ENCODE data around the gene EFCC1.
A peak's percentile ranks its signal among the peaks of the same experiment; 100 is the strongest.

Gene EFCC1

DNA sequence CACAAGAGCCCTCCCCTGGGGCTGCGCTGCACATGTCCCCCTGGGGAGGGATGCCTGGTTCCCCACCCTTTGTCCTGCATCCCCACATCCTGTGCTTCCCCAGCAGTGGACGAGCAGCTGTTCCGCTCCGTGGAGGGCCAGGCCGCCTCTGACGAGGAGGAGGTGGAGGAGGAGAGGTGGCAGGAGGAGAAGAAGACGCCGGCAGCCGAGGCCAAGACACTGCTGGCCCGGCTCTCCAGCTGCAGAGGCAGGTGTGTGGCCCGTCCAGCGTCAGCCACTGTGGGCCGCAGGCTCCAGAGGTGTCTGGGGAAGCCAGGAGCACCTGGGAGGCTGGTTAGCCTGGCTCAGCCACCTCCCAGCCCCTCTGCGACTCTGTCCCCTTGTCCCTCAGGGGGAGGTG, 31.6 kb downstream of the EFCC1 start:
- Histone ChIP-seq H3K9ac (ENCODE audit: low read length in 2 of 2) (no peak overlapping the region), H3K36me3 (ENCODE audit: control insufficient read depth in 2 of 2, insufficient read depth in 2 of 2, low read length in 2 of 2) (peaks cover 0 to 3% of the 10 kb centered on the region in 2 donors), H3K27ac (ENCODE audit: low read length) (no peak overlapping the region), H3K27me3 (ENCODE audit: control insufficient read depth in 1 of 2, insufficient read depth in 2 of 2, low read length in 2 of 2) (no peaks in the 10 kb centered on the region), H3K4me3 (ENCODE audit: low read length in 2 of 2) (no peak overlapping the region), H3K9me3 (ENCODE audit: control insufficient read depth in 2 of 2, low read length in 2 of 2) (no peaks in the 10 kb centered on the region), H3K4me1 (ENCODE audit: control insufficient read depth, insufficient read depth, low read length) (peaks cover 27% of the 10 kb centered on the region)

DNA sequence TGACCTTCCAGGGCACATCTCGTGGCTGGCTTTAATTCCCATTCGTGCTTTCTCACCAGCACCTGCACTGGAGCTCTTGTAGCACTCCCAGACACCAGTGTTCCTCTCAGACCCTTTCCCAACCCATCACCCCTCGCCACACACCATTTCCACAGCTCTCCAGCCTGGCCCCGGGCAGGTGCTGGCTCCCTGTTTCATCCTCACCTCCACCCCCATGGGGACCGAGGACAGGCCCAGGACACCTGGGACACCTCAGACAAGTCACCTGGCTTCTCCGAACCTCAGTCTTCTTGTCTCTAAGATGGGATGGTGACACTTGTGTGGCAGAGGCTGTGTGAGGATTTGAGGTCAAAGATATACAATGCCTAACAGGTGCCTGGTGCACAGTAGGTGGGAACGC, 32.0 kb downstream of the EFCC1 start:
- H3K27ac ChIP-seq (ENCODE audit: low read length) = no peak overlapping the region
- no peak overlapping the region for H3K4me3 ChIP-seq (ENCODE audit: low read length in 2 of 2)
- H3K9me3 ChIP-seq (ENCODE audit: control insufficient read depth in 2 of 2, low read length in 2 of 2) = no peaks in the 10 kb centered on the region
- no peak overlapping the region for H3K9ac ChIP-seq (ENCODE audit: low read length in 2 of 2)
- H3K36me3 ChIP-seq (ENCODE audit: control insufficient read depth in 2 of 2, insufficient read depth in 2 of 2, low read length in 2 of 2) = peaks cover 0 to 3% of the 10 kb centered on the region in 2 donors
- H3K4me1 ChIP-seq (ENCODE audit: control insufficient read depth, insufficient read depth, low read length) = peaks cover 27% of the 10 kb centered on the region
- no peaks in the 10 kb centered on the region for H3K27me3 ChIP-seq (ENCODE audit: control insufficient read depth in 1 of 2, insufficient read depth in 2 of 2, low read length in 2 of 2)

DNA sequence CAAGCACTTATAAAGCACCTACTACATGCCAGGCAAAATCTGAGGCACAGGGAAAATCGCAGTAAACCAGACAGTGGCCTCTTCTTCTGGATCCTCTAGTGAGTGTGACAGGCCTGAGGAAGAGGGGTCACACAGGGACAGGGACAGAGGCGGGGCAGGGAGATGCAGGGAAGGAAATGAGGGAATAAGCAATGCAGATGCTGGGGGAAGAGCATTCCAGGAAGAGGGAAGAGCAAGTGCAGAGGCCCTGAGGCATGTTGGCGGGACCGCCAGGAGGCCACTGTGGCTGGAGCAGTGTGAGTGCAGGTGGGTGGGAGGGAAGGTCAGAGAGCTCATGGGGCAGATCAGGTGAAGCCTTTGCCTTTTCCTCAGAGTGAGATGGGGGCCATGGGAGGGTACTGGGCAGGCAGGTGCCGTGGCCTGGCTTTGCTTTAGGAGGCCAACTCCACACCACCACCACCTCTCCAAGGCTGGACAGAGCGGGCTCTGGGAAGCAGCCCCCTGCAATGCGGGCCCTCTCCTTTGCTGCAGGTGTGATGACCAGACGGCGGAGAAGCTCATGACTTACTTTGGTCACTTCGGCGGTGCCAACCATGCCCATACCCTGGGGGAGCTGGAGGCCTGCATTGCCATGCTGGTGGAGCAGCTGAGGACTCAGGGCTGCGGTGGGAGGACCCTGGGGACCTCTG, 32.7 kb downstream of the EFCC1 start:
- H3K9ac ChIP-seq (ENCODE audit: low read length in 2 of 2) = no peak overlapping the region
- peaks cover 27% of the 10 kb centered on the region for H3K4me1 ChIP-seq (ENCODE audit: control insufficient read depth, insufficient read depth, low read length)
- H3K27me3 ChIP-seq (ENCODE audit: control insufficient read depth in 1 of 2, insufficient read depth in 2 of 2, low read length in 2 of 2) = no peaks in the 10 kb centered on the region
- no peak overlapping the region for H3K4me3 ChIP-seq (ENCODE audit: low read length in 2 of 2)
- H3K36me3 ChIP-seq (ENCODE audit: control insufficient read depth in 2 of 2, insufficient read depth in 2 of 2, low read length in 2 of 2) = peaks cover 0 to 3% of the 10 kb centered on the region in 2 donors
- no peaks in the 10 kb centered on the region for H3K9me3 ChIP-seq (ENCODE audit: control insufficient read depth in 2 of 2, low read length in 2 of 2)
- no peak overlapping the region for H3K27ac ChIP-seq (ENCODE audit: low read length)

DNA sequence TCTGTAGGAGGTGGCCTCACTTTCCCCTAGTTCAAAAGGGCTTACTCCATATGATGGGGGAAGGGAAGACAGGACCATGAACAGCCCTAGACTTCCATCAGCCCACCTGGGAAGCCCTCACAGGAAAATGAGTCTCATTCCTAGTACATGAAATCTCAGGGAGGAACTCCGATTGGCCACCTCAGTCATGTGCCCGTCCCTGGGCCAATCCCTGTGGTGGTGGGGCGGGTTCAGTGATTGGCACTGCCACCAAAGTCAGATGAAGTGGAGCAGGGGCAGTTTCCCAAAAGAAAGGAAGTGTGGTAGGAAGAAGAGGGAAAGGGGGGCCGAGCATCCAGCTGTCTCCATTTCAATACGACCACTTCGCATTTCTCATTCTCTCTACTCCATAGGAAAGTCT, 33.5 kb downstream of the EFCC1 start:
- Histone ChIP-seq H3K27ac (ENCODE audit: low read length) (no peak overlapping the region), H3K36me3 (ENCODE audit: control insufficient read depth in 2 of 2, insufficient read depth in 2 of 2, low read length in 2 of 2) (peaks cover 0 to 3% of the 10 kb centered on the region in 2 donors), H3K27me3 (ENCODE audit: control insufficient read depth in 1 of 2, insufficient read depth in 2 of 2, low read length in 2 of 2) (peaks cover 0 to 4% of the 10 kb centered on the region in 2 donors), H3K4me3 (ENCODE audit: low read length in 2 of 2) (no peak overlapping the region), H3K9me3 (ENCODE audit: control insufficient read depth in 2 of 2, low read length in 2 of 2) (no peaks in the 10 kb centered on the region), H3K4me1 (ENCODE audit: control insufficient read depth, insufficient read depth, low read length) (peaks cover 35% of the 10 kb centered on the region), H3K9ac (ENCODE audit: low read length in 2 of 2) (no peak overlapping the region)

DNA sequence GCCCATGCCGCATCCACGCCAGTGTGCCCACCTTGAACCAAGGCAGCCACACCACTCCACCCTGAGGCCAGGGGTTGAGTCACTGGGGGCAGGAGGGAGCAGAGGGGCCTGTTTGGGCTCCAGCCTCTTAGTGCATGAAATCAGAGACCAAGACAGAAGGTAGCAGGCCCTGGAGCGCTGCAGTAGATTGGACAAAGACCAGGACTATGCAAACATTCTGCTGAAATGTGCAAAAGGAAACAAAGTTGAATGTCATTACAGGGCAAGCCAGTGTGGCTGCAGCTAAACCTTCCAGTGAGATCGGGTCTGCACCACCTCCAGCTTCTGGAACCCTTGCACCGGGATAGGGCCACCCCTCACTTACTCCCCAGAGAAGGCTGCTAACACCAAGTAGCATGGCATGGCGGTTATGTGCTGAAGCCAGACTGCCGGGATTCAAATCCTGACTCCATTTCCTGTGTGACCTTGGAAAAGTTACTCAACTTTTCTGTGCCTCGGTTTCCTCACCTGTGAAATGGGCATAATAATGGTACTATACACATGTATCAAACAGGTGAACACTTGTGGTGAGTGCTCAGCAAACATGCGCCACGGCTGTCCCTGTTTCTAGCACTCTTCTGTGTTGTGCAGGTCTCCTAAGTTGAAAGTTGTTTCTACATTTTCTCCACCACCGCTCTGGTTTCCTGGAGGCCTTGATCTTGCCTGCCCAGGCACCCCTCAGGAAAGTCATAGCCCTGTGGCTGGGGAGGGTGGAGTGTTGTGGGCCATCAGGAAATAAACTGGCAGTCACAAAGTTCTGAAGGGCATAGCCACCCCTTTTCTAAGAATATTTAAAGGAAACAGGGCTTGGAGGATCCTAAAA, 34.5 kb downstream of the EFCC1 start:
- peaks cover 0 to 2% of the 10 kb centered on the region in 2 donors for H3K36me3 ChIP-seq (ENCODE audit: control insufficient read depth in 2 of 2, insufficient read depth in 2 of 2, low read length in 2 of 2)
- H3K4me3 ChIP-seq (ENCODE audit: low read length in 2 of 2) = no peak overlapping the region
- no peaks in the 10 kb centered on the region for H3K9me3 ChIP-seq (ENCODE audit: control insufficient read depth in 2 of 2, low read length in 2 of 2)
- peaks cover 37% of the 10 kb centered on the region for H3K4me1 ChIP-seq (ENCODE audit: control insufficient read depth, insufficient read depth, low read length)
- no peak overlapping the region for H3K9ac ChIP-seq (ENCODE audit: low read length in 2 of 2)
- H3K27me3 ChIP-seq (ENCODE audit: control insufficient read depth in 1 of 2, insufficient read depth in 2 of 2, low read length in 2 of 2) = peaks cover 0 to 4% of the 10 kb centered on the region in 2 donors
- peak overlapping the region; percentile 41 for H3K27ac ChIP-seq (ENCODE audit: low read length)

DNA sequence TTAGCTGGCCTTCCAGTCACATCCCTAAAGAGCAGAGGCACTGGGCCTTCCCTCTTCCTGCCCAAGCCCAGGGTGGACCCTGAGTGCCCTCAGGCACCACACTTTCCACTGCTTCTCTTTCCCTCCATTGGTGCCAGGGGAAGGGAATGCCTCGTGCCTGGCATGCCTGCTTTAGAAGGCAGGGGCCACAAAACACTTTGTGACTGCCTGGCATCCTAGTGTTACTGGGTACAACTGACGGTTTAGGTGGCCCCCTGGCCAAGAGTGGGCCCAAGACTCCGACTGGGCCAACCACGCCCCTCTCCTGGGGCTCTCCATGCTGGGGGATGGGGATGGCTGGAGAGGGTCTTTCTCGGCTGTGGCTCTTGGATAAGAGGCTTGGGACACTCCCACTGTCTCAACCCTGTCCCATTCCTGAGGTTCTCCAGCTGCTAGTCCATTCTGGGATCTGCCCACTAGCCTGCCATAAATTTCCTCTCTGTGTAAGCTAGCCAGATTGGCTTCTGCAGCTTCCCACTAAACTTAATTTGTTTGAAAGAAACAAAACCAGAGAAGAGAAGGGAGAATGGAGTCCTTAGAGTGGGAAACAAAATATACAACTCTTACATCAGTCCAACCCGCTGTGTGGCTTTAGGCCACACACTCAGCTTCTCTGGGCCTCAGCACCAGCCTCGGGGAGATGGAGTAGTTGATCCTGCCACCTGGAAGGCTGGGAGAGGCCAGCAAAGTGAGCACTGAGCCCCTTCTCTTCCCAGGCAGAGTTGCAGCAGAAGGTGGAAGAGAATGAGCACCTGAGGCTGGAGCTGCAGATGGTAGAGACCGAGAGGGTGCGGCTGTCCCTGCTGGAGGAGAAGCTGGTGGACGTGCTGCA, 35.4 kb downstream of the EFCC1 start:
- no peak overlapping the region for H3K9ac ChIP-seq (ENCODE audit: low read length in 2 of 2)
- H3K4me1 ChIP-seq (ENCODE audit: control insufficient read depth, insufficient read depth, low read length) = peaks cover 37% of the 10 kb centered on the region
- H3K36me3 ChIP-seq (ENCODE audit: control insufficient read depth in 2 of 2, insufficient read depth in 2 of 2, low read length in 2 of 2) = no peaks in the 10 kb centered on the region
- H3K4me3 ChIP-seq (ENCODE audit: low read length in 2 of 2) = no peak overlapping the region
- no peak overlapping the region for H3K27ac ChIP-seq (ENCODE audit: low read length)
- no peaks in the 10 kb centered on the region for H3K9me3 ChIP-seq (ENCODE audit: control insufficient read depth in 2 of 2, low read length in 2 of 2)
- peaks cover 0 to 4% of the 10 kb centered on the region in 2 donors for H3K27me3 ChIP-seq (ENCODE audit: control insufficient read depth in 1 of 2, insufficient read depth in 2 of 2, low read length in 2 of 2)

DNA sequence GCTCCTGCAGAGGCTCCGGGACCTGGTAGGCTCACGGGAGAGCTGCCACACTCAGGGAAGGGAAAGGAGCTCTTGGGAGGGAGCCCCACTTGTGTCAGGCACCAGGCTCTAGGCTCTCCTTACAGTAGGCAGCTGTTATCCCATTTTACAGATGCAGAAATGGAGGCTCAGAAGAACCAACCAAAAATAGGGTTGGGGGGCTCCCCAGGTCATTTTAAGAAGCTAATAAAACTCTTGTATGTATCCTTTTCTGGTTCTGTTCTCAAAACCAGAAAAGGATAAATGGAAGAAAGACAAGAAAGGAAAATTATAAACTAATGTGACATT, 36.0 kb downstream of the EFCC1 start:
- peaks cover 0 to 4% of the 10 kb centered on the region in 2 donors for H3K27me3 ChIP-seq (ENCODE audit: control insufficient read depth in 1 of 2, insufficient read depth in 2 of 2, low read length in 2 of 2)
- peaks cover 37% of the 10 kb centered on the region for H3K4me1 ChIP-seq (ENCODE audit: control insufficient read depth, insufficient read depth, low read length)
- H3K36me3 ChIP-seq (ENCODE audit: control insufficient read depth in 2 of 2, insufficient read depth in 2 of 2, low read length in 2 of 2) = no peaks in the 10 kb centered on the region
- H3K9me3 ChIP-seq (ENCODE audit: control insufficient read depth in 2 of 2, low read length in 2 of 2) = no peaks in the 10 kb centered on the region
- no peak overlapping the region for H3K27ac ChIP-seq (ENCODE audit: low read length)
- H3K4me3 ChIP-seq (ENCODE audit: low read length in 2 of 2) = no peak overlapping the region
- no peak overlapping the region for H3K9ac ChIP-seq (ENCODE audit: low read length in 2 of 2)

DNA sequence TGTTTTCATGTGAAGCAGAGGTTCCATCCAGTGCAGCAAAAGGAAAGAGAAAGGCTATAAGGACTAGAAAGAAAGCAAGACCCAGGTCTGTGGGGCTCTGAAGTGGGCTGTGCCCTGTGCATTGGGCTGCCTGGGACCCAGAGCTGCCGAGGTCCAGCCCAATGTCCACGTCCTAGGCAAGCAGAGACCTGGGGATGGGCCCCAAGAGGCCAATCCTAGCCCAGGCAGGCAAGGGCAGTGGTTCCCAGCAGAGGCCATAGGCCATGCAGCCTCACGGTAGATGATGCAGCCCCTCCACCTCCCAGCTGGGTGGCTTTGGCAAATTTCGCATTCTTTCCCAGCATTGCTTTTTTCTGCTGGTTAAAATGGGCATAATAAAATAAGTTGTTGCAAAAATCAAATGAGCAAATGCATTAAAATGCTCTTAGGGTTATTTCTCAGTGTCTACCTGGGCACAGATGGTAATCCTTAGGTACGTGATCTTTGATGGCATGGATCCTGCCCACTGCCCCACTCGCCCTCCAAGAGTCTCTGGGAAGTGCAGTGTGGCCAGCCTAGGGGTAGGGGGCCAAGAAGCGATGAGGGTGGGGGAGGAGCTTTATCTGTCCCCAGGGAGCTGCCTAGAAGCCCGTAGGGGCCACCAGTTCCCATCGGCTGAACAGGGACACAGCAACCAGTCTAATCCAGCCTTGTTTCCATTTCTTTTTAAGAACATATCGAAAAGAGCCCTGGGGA, 37.2 kb downstream of the EFCC1 start:
- no peaks in the 10 kb centered on the region for H3K9me3 ChIP-seq (ENCODE audit: control insufficient read depth in 2 of 2, low read length in 2 of 2)
- H3K4me1 ChIP-seq (ENCODE audit: control insufficient read depth, insufficient read depth, low read length) = peaks cover 37% of the 10 kb centered on the region
- H3K27me3 ChIP-seq (ENCODE audit: control insufficient read depth in 1 of 2, insufficient read depth in 2 of 2, low read length in 2 of 2) = peaks cover 0 to 4% of the 10 kb centered on the region in 2 donors
- H3K27ac ChIP-seq (ENCODE audit: low read length) = no peak overlapping the region
- H3K36me3 ChIP-seq (ENCODE audit: control insufficient read depth in 2 of 2, insufficient read depth in 2 of 2, low read length in 2 of 2) = no peaks in the 10 kb centered on the region
- H3K9ac ChIP-seq (ENCODE audit: low read length in 2 of 2) = no peak overlapping the region
- H3K4me3 ChIP-seq (ENCODE audit: low read length in 2 of 2) = no peak overlapping the region

DNA sequence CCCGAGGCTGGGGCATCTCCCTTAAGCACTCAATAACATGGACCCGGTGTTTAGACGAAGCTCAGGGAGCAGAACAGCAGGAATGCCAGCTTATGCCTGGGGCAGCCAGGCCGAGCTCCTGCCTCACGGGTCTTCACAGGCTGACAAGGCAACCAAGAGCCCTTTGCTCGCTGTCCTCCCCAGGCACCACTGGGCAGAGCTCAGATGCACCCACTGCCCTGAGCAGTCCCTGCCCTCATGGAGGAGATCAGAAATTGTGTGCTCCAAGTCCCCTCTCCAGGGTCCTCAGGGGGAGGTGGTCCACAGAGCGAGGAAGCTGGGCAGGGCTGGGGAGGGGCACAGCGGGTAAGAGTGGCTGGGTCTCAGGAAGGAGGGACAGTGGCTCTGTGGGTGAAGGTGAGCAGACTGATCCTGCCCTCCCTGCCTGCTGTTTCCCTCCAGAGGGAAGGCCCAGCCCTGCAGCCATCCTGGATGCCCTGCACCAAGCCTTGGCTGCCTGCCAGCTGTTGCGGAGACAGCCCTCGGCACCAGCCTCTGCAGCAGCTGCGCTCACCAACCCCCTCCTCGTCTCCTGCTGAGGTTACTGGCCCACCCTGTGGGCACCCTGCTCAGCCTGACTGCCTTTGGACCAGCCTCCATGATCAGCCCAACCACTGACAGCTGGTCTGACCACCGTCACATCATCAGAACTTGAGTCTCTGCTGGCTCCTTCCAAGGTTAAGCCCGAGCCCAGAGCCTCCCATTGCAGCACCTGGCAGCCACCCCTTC, 38.4 kb downstream of the EFCC1 start:
- peaks cover 0 to 4% of the 10 kb centered on the region in 2 donors for H3K27me3 ChIP-seq (ENCODE audit: control insufficient read depth in 1 of 2, insufficient read depth in 2 of 2, low read length in 2 of 2)

More for the DNA sequence above, 38.4 kb downstream of the EFCC1 start:
- no peaks in the 10 kb centered on the region for H3K36me3 ChIP-seq (ENCODE audit: control insufficient read depth in 2 of 2, insufficient read depth in 2 of 2, low read length in 2 of 2)
- H3K27ac ChIP-seq (ENCODE audit: low read length) = no peak overlapping the region
- peak overlapping the region in 1 of 2 donors; percentile 29 for H3K4me3 ChIP-seq (ENCODE audit: low read length in 2 of 2)
- peaks cover 0 to 4% of the 10 kb centered on the region in 2 donors for H3K9me3 ChIP-seq (ENCODE audit: control insufficient read depth in 2 of 2, low read length in 2 of 2)
- peaks cover 32% of the 10 kb centered on the region for H3K4me1 ChIP-seq (ENCODE audit: control insufficient read depth, insufficient read depth, low read length)
- no peak overlapping the region for H3K9ac ChIP-seq (ENCODE audit: low read length in 2 of 2)
